Activated T-cell treated with anti-CD3 and anti-CD28 coated beads, Interleukin-2, amount 50 U/mL, for 1 hour (primary cell): ENCODE data around the gene ZNF500.
"Not testable (repeated sequence)": the region's sequence is repeated elsewhere in the genome, so short reads cannot be mapped to it uniquely, and the experiment has no call there.

Source experiments
- DNase-seq: peaks from one replicate; pipeline ENCODE4 v3.0.0-alpha.2; 2020

The ZNF500 gene

GRCh38 chr16:4738370-4738769, 28.6 kb downstream of the ZNF500 start:
- DNase-seq = not testable (repeated sequence)

- DNase-seq = no peak
Measured at GRCh38 chr16:4737545-4737944, 29.4 kb downstream of the ZNF500 start.

- DNase-seq = no peak
Measured at GRCh38 chr16:4736546-4736945, 30.4 kb downstream of the ZNF500 start.

GRCh38 chr16:4734730-4735535, 32.0 kb downstream of the ZNF500 start:
- peak; percentile 92 for DNase-seq

GRCh38 chr16:4734063-4734729, 32.8 kb downstream of the ZNF500 start, which contains the start of the genes ANKS3 and DNAAF8:
ANKS3 (minus strand) TSS chr16:4734271; CDS start chr16:4730149, 4,122 bp downstream.
DNAAF8 (plus strand) TSS chr16:4734537; CDS start chr16:4736515, 1,978 bp downstream.
- DNase-seq = peak; percentile 82

GRCh38 chr16:4733747-4734062, 33.3 kb downstream of the ZNF500 start:
- no peak for DNase-seq

GRCh38 chr16:4733211-4733742, 33.7 kb downstream of the ZNF500 start:
- no peak for DNase-seq

GRCh38 chr16:4729876-4730275, 37.1 kb downstream of the ZNF500 start:
- no peak for DNase-seq

GRCh38 chr16:4728676-4729075, 38.3 kb downstream of the ZNF500 start:
- no peak for DNase-seq

- no peak for DNase-seq
Measured at GRCh38 chr16:4726616-4727015, 40.3 kb downstream of the ZNF500 start.

- no peak for DNase-seq
Measured at GRCh38 chr16:4724661-4725270, 42.2 kb downstream of the ZNF500 start.

- no peak for DNase-seq
Measured at GRCh38 chr16:4723071-4723767, 43.7 kb downstream of the ZNF500 start.

- DNase-seq = no peak
Measured at GRCh38 chr16:4718466-4718865, 48.5 kb downstream of the ZNF500 start.

GRCh38 chr16:4714996-4715395, 52.0 kb downstream of the ZNF500 start:
- DNase-seq = no peak

- DNase-seq = no peak
Measured at GRCh38 chr16:4713663-4714501, 53.1 kb downstream of the ZNF500 start.

- no peak for DNase-seq
Measured at GRCh38 chr16:4709481-4709880, 57.5 kb downstream of the ZNF500 start.

- DNase-seq = no peak
Measured at GRCh38 chr16:4706871-4707270, 60.1 kb downstream of the ZNF500 start.

GRCh38 chr16:4704913-4705312, 62.0 kb downstream of the ZNF500 start:
- no peak for DNase-seq

GRCh38 chr16:4704491-4704890, 62.5 kb downstream of the ZNF500 start:
- no peak for DNase-seq

GRCh38 chr16:4703906-4704305, 63.1 kb downstream of the ZNF500 start:
- no peak for DNase-seq

GRCh38 chr16:4702466-4702808, 64.5 kb downstream of the ZNF500 start:
- DNase-seq = no peak

GRCh38 chr16:4701791-4702465, 65.0 kb downstream of the ZNF500 start:
- DNase-seq = no peak
